DOHH2 (cell line): Measurements from ENCODE around the gene MTRR.

Experiments
- H3F3A ChIP-seq: fragments of 200-600 bp; sonication (generic), shearing (Covaris generic); 2 replicates; pipeline ENCODE4 v1.6.0; 2016; ENCODE audit warnings: antibody characterized with exemption, mild to moderate bottlenecking; ENCODE audit not compliant: control insufficient read depth, insufficient read depth
- H3K27ac ChIP-seq: fragments of 200-600 bp; sonication (generic); 2 replicates; pipeline ENCODE4 v1.5.1; 2014; ENCODE audit warnings: low read depth, mild to moderate bottlenecking, low read length, moderate library complexity
- H3K27me3 ChIP-seq: fragments of 200-600 bp; sonication (generic); 2 replicates; pipeline ENCODE4 v1.6.1; 2014; ENCODE audit warnings: mild to moderate bottlenecking, low read length, mixed read lengths; ENCODE audit not compliant: control insufficient read depth
- H3K36me3 ChIP-seq: fragments of 200-600 bp; sonication (generic); 2 replicates; pipeline ENCODE4 v1.6.1; 2014; ENCODE audit warnings: mild to moderate bottlenecking, low read length, moderate library complexity, mixed read lengths; ENCODE audit not compliant: control insufficient read depth
- H3K4me1 ChIP-seq: fragments of 200-600 bp; sonication (generic); 2 replicates; pipeline ENCODE4 v1.6.1; 2014; ENCODE audit warnings: mild to moderate bottlenecking, low read length, mixed read lengths; ENCODE audit not compliant: control insufficient read depth
- H3K4me2 ChIP-seq: fragments of 200-600 bp; sonication (generic); 2 replicates; pipeline ENCODE4 v1.6.0; 2014; ENCODE audit warnings: mild to moderate bottlenecking, low read length, moderate library complexity
- H3K4me3 ChIP-seq: fragments of 200-600 bp; sonication (generic); 2 replicates; pipeline ENCODE4 v1.5.1; 2014; ENCODE audit warnings: mild to moderate bottlenecking, low read length, mixed read lengths
- H3K79me2 ChIP-seq: fragments of 200-600 bp; sonication (generic); 2 replicates; pipeline ENCODE4 v1.6.1; 2014; ENCODE audit warnings: mild to moderate bottlenecking, low read length, mixed read lengths; ENCODE audit not compliant: control insufficient read depth
- H3K9me2 ChIP-seq: fragments of 200-600 bp; sonication (generic); replicated peaks from 2 replicates; pipeline ENCODE4 v1.6.1; 2014; ENCODE audit warnings: mild to moderate bottlenecking, low read length, mixed read lengths; ENCODE audit not compliant: control insufficient read depth
- H3K9me3 ChIP-seq: fragments of 200-600 bp; sonication (generic); 2 replicates; pipeline ENCODE4 v1.6.1; 2014; ENCODE audit warnings: antibody characterized with exemption, low read length, mixed read lengths; ENCODE audit not compliant: control insufficient read depth, insufficient read depth
- H4K20me1 ChIP-seq: fragments of 200-600 bp; sonication (generic); 2 replicates; pipeline ENCODE4 v1.6.0; 2014; ENCODE audit warnings: low read depth, mild to moderate bottlenecking, antibody characterized with exemption, low read length, moderate library complexity; ENCODE audit not compliant: control insufficient read depth, insufficient read depth
- EZH2phosphoT487 ChIP-seq: fragments of 200-600 bp; sonication (generic); IDR thresholded peaks from 2 replicates; pipeline ENCODE4 v1.6.1; 2017; ENCODE audit warnings: borderline replicate concordance, mild to moderate bottlenecking, antibody characterized with exemption, low read length, moderate library complexity, mixed read lengths
- TF ChIP-seq, protein P1 (sequence below): fragments of 200-600 bp; sonication (generic); IDR thresholded peaks from one replicate; pipeline ENCODE4 v1.5.1; 2014; ENCODE audit warnings: antibody characterized with exemption, mild to moderate bottlenecking, low read depth, low read length; ENCODE audit not compliant: poor library complexity, severe bottlenecking

MTRR gene

DNA sequence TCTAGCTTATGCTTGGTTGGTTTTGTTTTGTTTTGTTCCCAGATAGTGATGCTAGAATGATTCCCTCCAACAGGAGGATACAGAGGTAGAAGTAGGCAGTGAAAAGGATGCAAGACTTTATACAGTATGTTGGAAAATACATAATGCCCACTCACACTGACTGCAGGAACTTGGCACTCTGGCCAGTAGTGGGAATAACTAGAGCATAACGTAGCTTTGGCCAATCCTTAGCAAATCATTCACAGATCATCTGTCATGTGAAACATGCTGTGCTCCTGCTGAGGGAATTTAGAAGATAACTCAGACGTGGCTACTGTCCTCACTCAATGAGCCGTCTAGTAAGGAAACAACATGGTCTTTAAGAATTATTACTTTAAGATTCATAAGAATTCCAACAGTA, 31.5 kb upstream of the MTRR start:
- H3K9me2 ChIP-seq, result no peaks in the 10 kb centered on the region; the same call in 1 of the 2 replicates
- H3K27me3 ChIP-seq, result no peaks in the 10 kb centered on the region
- H3K4me2 ChIP-seq, result no peak overlapping the region
- H3K27ac ChIP-seq, result no peak overlapping the region
- no peaks in the 10 kb centered on the region for H4K20me1 ChIP-seq
- no peaks in the 10 kb centered on the region for H3K9me3 ChIP-seq
- no peaks in the 10 kb centered on the region for H3K4me1 ChIP-seq
- no peaks in the 10 kb centered on the region for H3K36me3 ChIP-seq
- H3F3A ChIP-seq, result no peaks in the 10 kb centered on the region
- no peaks in the 10 kb centered on the region for H3K79me2 ChIP-seq
- H3K4me3 ChIP-seq, result no peak overlapping the region
- TF ChIP-seq, protein P1, sequence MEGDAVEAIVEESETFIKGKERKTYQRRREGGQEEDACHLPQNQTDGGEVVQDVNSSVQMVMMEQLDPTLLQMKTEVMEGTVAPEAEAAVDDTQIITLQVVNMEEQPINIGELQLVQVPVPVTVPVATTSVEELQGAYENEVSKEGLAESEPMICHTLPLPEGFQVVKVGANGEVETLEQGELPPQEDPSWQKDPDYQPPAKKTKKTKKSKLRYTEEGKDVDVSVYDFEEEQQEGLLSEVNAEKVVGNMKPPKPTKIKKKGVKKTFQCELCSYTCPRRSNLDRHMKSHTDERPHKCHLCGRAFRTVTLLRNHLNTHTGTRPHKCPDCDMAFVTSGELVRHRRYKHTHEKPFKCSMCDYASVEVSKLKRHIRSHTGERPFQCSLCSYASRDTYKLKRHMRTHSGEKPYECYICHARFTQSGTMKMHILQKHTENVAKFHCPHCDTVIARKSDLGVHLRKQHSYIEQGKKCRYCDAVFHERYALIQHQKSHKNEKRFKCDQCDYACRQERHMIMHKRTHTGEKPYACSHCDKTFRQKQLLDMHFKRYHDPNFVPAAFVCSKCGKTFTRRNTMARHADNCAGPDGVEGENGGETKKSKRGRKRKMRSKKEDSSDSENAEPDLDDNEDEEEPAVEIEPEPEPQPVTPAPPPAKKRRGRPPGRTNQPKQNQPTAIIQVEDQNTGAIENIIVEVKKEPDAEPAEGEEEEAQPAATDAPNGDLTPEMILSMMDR, result no peak
- no peak for TF ChIP-seq EZH2phosphoT487

DNA sequence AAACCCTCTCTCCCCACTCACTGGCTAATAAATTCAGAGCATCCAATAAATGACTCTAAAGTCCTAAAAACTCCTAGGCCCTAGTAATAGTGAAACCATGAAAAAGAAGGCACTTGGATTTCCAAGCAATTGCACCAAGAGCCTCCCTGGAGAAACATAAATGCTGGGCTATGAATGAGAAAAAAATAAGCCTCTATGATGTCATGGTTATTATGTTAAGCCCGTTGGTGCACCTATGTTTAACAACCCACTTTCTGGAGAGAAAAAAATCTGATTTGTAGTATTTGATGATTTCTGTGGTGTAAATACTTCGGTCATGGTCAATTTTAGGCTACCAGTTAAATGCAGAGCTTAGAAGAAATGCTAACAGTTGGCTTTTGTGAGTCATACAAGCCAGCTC, 26.4 kb upstream of the MTRR start:
- no peaks in the 10 kb centered on the region for H4K20me1 ChIP-seq
- H3K9me2 ChIP-seq, result no peaks in the 10 kb centered on the region; the same call in 1 of the 2 replicates
- H3K27ac ChIP-seq, result no peak overlapping the region
- no peaks in the 10 kb centered on the region for H3F3A ChIP-seq
- TF ChIP-seq EZH2phosphoT487, result no peak
- TF ChIP-seq, protein P1, result no peak
- H3K4me2 ChIP-seq, result no peak overlapping the region
- no peak overlapping the region for H3K4me3 ChIP-seq
- H3K36me3 ChIP-seq, result no peaks in the 10 kb centered on the region
- H3K9me3 ChIP-seq, result no peaks in the 10 kb centered on the region
- H3K4me1 ChIP-seq, result no peaks in the 10 kb centered on the region
- H3K27me3 ChIP-seq, result no peaks in the 10 kb centered on the region; the same call in 1 of the 2 replicates
- no peaks in the 10 kb centered on the region for H3K79me2 ChIP-seq

DNA sequence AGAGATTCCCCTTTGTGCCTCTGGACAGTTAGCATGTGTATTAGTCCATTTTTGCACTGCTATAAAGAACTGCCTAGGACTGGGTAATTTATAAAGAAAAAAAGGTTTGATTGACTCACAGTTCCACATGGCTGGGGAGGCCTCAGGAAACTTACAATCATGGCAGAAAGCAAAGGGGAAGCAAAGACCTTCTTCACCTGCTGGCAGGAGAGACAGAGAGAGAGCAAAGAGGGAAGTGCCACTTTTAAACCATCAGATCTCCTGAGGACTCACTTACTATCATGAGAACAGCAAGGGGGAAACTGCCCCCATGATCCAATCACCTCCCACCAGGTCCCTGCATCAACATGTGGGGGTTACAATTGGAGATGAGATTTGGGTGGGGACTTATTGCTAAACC, 24.0 kb upstream of the MTRR start:
- no peak overlapping the region for H3K4me3 ChIP-seq
- peaks cover 2% of the 10 kb centered on the region for H3K27me3 ChIP-seq
- no peaks in the 10 kb centered on the region; the same call in 1 of the 2 replicates for H3K9me2 ChIP-seq
- TF ChIP-seq EZH2phosphoT487, result no peak
- TF ChIP-seq, protein P1, result no peak
- H3K9me3 ChIP-seq, result no peaks in the 10 kb centered on the region
- H3K4me2 ChIP-seq, result no peak overlapping the region
- no peaks in the 10 kb centered on the region for H3K36me3 ChIP-seq
- H3F3A ChIP-seq, result no peaks in the 10 kb centered on the region
- H3K4me1 ChIP-seq, result no peaks in the 10 kb centered on the region
- H3K27ac ChIP-seq, result no peak overlapping the region
- H3K79me2 ChIP-seq, result no peaks in the 10 kb centered on the region
- no peaks in the 10 kb centered on the region for H4K20me1 ChIP-seq

DNA sequence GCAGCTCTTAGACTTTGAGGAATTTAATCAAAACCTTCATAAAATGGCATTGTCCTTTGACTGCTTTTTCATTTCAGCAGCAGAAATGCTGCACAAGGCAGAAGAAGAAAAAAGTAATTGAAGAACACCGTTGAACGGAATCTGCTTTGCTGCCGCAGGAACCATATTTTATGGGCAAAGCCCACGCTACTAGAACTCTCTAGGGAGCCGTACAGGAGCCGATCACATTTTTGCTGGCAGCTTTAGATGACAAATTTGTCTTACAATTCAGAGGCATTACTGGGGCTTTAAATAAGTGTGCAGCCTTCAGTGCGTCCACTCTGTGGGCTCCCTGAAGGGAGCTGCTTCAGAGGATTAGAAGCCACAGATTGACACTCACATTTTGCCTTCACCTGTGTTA, 23.4 kb upstream of the MTRR start:
- H3K4me2 ChIP-seq, result no peak overlapping the region
- no peak for TF ChIP-seq EZH2phosphoT487
- TF ChIP-seq, protein P1, result no peak
- H3K9me3 ChIP-seq, result no peaks in the 10 kb centered on the region
- H3K9me2 ChIP-seq, result no peaks in the 10 kb centered on the region
- no peaks in the 10 kb centered on the region for H3K79me2 ChIP-seq
- H3K4me3 ChIP-seq, result no peak overlapping the region
- H3K27ac ChIP-seq, result no peak overlapping the region
- H3K36me3 ChIP-seq, result no peaks in the 10 kb centered on the region
- H3K27me3 ChIP-seq, result peaks cover 2% of the 10 kb centered on the region
- H4K20me1 ChIP-seq, result no peaks in the 10 kb centered on the region
- no peaks in the 10 kb centered on the region for H3F3A ChIP-seq
- H3K4me1 ChIP-seq, result no peaks in the 10 kb centered on the region
